NCI-H1694 treated with DMSO at 0.1 percent for 48 hours (cell line): Measurements from ENCODE around the gene NPFF.
"Not testable (repeated sequence)": the region's sequence is repeated elsewhere in the genome, so short reads cannot be mapped to it uniquely, and the experiment has no call there.

Experiments
- DNase-seq: peaks from one replicate; lab custom pipeline; 2025; lab: John Stamatoyannopoulos, UW

Gene NPFF

GRCh38 chr12:53506881-53507602 lies at the start of gene NPFF:
NPFF (minus strand) TSS chr12:53507484; CDS start chr12:53507474, 10 bp downstream.
- no peak for DNase-seq

- DNase-seq: no peak
Observed at GRCh38 chr12:53552361-53553327, 45.4 kb upstream of the NPFF start.

- no peak for DNase-seq
Observed at GRCh38 chr12:53551889-53552291, 44.6 kb upstream of the NPFF start.

- no peak for DNase-seq
Observed at GRCh38 chr12:53550595-53550994, 43.3 kb upstream of the NPFF start.

- not testable (repeated sequence) for DNase-seq
Observed at GRCh38 chr12:53550131-53550530, 42.8 kb upstream of the NPFF start.

GRCh38 chr12:53548354-53548753 lies 41.1 kb upstream of the NPFF start:
- DNase-seq: not testable (repeated sequence)

GRCh38 chr12:53543539-53543938 lies 36.3 kb upstream of the NPFF start:
- peak; percentile 65 for DNase-seq

GRCh38 chr12:53539526-53539925 lies 32.2 kb upstream of the NPFF start:
- DNase-seq: no peak

GRCh38 chr12:53538209-53538689 lies 31.0 kb upstream of the NPFF start:
- DNase-seq: no peak

GRCh38 chr12:53536962-53537361 lies 29.7 kb upstream of the NPFF start:
- DNase-seq: no peak

GRCh38 chr12:53533471-53533870 lies 26.2 kb upstream of the NPFF start:
- no peak for DNase-seq

- DNase-seq: peak; percentile 74
Observed at GRCh38 chr12:53532524-53533445, 25.5 kb upstream of the NPFF start.

- DNase-seq: peak; percentile 54
Observed at GRCh38 chr12:53532021-53532420, 24.7 kb upstream of the NPFF start.

- DNase-seq: no peak
Observed at GRCh38 chr12:53530920-53531319, 23.6 kb upstream of the NPFF start.

GRCh38 chr12:53530061-53530460 lies 22.8 kb upstream of the NPFF start:
- DNase-seq: peak; percentile 46

- DNase-seq: no peak
Observed at GRCh38 chr12:53524476-53524875, 17.2 kb upstream of the NPFF start.

GRCh38 chr12:53523131-53523530 lies 15.8 kb upstream of the NPFF start:
- no peak for DNase-seq

- no peak for DNase-seq
Observed at GRCh38 chr12:53518381-53518780, 11.1 kb upstream of the NPFF start.

GRCh38 chr12:53516758-53517455 lies 9.6 kb upstream of the NPFF start:
- DNase-seq: no peak

- no peak for DNase-seq
Observed at GRCh38 chr12:53515291-53515680, 8.0 kb upstream of the NPFF start.

GRCh38 chr12:53514628-53515290 lies 7.5 kb upstream of the NPFF start:
- DNase-seq: peak; percentile 14
